ENCODE results near the gene AUTS2.

The AUTS2 gene

DNA sequence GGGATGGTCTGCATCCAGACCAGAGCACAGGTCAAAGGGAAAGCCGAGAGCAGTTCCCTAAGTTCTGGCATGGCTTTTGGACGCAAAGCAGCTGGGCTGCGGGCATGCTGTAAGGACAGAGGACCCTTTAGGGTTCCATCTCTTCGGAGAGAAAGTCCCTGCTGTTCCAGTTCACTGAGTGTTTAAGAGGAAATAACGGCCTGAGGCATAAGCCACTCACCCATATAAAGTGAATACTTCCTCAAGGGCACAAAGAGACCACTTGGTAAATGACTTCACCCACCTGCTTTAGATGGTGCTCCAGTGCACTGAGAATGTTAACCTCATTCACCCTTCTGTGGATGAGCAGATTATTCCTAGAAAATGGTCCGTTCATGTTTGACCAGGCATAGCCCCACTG is 946.9 kb downstream of the AUTS2 start:
- no peak for FAIRE-seq

DNA sequence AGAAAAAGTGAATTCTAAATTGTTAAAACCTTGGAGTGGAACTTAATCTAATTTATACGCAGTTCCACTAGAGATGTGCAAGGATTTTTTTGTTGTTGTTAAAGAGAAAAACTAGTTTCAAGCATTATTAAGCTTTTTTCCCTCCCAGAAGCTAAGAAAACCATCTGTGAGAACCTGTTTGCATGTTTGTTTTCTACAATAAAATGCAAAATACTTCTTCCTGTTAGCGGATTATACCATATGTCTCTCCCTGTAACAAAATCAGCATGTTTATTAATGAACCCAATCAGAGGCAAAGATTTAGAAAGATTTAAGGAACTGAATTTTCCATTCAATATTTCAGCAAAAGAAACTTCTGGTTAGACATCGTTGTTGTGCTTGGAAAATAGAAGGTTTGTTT is 953.9 kb downstream of the AUTS2 start:
- no peak for DNase-seq (ENCODE audit: extremely low spot score, insufficient read length, low read depth)
- no peak for FAIRE-seq

More for the DNA sequence above, 946.9 kb downstream of the AUTS2 start:
- no peak for DNase-seq (ENCODE audit: extremely low spot score, insufficient read length, low read depth)

DNA sequence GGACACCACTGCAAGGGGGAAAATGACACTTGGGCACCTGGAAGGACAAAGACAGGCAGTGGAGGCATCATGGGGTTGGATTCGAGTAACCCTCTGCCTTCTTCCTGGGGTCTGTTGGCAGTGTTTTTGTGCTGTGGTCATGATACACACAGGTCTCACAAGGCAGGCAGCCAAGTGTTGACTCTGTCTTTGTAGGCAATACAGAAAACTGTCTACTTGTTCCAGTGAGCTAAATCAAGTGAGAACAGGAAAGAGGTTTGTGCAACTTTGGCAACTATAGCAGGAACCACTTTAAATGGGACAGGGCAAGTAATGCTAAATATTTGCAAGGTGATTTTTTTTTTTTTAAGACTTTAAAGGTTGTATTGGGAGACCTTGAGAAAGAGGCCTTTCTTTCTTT is 955.1 kb downstream of the AUTS2 start:
- FAIRE-seq, result no peak
- no peak for DNase-seq (ENCODE audit: extremely low spot score, insufficient read length, low read depth)

DNA sequence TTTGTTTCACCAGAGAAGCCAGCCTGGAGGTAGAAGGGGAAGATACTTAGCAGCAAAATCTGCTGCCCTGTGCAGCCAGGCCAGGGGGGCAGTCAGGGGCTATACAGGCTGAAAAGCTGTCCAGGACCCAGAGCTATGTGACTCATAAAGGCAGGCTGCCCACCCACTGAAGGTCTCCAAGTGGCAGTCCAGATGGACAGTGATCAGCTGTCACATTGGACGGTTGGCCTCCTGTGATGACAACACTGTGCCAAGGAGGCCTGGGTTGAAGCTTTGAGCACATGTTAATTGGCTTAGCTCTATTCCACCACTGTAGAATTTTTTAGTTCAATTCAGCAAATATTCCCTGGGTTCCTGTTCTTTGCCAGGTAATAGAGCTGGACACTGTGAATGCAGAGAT is 956.4 kb downstream of the AUTS2 start:
- DNase-seq (ENCODE audit: extremely low spot score, insufficient read length, low read depth) (no peak), FAIRE-seq (no peak)

DNA sequence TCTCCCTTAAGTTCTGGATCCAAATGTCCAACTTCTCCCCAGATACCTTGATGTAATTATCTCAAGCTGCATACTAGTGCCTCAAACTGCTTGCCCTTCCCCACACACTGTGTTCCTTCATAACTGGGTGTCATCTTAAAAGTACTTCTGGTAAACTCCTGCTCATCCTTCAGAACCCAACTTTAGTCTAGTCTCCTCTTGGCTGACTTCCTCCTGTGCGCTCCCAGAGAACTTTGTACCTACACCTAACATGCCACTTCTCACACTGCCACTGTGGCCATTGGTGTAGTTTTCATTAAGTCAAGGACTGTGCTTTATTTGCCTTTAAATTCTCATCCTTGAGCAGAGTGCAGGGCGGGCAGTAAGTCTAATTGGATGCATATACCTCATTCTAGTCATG is 958.5 kb downstream of the AUTS2 start:
- DNase-seq (ENCODE audit: extremely low spot score, insufficient read length, low read depth) (no peak), FAIRE-seq (no peak)

DNA sequence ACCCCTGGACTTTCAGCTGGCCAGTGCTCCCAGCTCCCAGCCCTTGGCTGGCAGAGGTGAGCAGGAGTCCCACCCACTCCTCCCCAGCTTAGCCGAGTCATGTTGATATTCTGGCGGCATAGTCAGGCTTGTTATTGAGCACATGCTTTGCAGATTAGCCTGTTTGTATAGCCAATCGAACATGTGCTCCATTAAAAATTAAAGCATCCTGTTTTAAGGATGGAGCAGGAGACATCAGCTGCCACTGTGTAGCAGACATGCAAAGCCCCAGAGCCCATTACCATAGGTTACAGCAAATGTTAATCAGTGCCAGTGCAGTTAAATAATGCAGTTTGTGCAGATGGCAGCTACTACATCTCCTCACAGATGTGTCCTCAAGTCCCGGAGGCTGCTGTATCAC is 959.1 kb downstream of the AUTS2 start:
- FAIRE-seq (no peak), DNase-seq (ENCODE audit: extremely low spot score, insufficient read length, low read depth) (no peak)

DNA sequence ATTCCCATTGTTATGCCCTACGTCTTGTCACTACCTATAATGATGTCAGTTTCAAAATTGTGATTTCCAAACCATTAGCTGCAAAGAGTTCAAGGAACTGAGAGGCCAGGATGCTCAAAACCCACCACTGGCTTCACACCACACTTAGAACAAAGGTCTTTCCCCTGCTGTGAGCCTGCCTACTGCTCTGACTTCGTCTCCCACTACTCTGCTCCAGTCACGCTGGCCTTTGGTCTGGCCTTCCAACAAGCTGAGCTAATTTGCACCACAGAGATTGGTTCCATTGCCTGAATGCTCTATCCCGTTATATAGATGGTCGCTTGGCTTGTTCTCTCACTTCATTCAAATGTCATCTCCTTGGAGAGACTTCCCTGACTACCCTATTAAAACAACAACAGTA is 961.5 kb downstream of the AUTS2 start:
- FAIRE-seq (no peak), DNase-seq (ENCODE audit: extremely low spot score, insufficient read length, low read depth) (no peak)

DNA sequence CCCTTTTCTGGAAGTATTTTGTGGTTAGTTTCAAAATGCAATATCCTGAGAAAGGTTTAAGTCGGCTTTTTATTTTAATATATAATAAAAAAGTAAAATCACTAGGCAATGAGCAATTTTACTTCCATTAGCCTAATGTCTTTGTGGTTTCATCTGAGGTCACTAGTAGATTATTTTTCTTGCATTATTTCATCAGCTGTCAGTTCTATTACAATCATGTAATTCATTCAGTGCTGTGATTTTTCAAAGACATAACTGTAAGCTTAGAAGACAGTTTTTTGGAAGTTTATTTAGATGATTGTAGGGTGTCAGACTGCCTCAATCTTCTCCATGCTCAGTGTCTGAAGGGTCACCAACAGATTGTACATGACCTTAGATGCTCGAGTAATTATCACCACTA is 965.7 kb downstream of the AUTS2 start:
- FAIRE-seq (no peak), DNase-seq (ENCODE audit: extremely low spot score, insufficient read length, low read depth) (no peak)

DNA sequence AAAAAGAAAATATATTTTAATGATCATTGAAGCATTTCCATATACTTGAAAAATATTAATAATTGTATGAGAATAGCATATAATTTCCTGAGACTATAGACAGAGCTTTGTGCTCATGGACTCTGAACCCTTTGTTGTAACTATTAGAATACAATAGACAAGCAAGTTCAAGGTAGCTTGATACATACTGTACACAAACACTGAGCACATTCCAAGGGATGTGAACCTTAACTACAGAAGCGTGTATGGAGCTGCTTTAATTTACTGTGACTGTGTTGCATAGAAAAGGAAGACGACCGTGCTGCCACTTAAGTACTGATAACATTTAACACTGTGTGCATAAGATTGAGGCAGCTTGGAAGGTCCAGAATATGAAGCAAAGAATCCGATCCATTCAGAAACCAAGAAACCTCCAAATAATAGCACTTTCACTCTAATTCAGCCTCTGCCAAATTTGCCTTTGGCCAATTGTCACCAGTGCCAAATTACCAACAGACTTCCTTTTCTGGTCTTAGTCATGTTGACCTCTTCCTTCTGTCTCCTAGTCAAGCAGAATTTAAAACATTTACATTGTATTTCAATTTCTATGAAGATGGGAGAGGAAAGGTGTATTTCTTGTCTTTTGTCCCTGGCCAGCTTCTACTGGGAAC is 967.6 kb downstream of the AUTS2 start:
- no peak for FAIRE-seq

DNA sequence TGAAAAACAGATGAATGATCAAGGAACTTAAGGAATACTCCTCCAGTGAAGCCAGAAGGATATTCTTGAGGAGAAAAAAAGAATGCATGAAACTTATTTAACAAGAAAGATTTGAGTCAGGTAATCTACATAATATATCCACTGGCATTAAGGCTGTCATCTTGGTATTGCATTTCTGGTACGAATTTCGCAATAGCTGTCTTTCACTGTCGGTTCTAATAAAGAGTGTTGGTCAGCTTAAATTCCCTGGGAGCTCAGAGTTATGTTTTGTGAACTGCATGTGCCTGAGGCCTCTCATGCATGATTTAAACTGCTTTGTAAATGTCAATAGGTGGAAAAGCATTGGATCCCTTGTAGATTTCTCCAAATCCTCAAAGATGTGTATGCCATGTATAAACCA is 968.4 kb downstream of the AUTS2 start:
- FAIRE-seq (no peak), DNase-seq (ENCODE audit: extremely low spot score, insufficient read length, low read depth) (no peak)

More for the DNA sequence above, 967.6 kb downstream of the AUTS2 start:
- no peak for DNase-seq (ENCODE audit: extremely low spot score, insufficient read length, low read depth)

DNA sequence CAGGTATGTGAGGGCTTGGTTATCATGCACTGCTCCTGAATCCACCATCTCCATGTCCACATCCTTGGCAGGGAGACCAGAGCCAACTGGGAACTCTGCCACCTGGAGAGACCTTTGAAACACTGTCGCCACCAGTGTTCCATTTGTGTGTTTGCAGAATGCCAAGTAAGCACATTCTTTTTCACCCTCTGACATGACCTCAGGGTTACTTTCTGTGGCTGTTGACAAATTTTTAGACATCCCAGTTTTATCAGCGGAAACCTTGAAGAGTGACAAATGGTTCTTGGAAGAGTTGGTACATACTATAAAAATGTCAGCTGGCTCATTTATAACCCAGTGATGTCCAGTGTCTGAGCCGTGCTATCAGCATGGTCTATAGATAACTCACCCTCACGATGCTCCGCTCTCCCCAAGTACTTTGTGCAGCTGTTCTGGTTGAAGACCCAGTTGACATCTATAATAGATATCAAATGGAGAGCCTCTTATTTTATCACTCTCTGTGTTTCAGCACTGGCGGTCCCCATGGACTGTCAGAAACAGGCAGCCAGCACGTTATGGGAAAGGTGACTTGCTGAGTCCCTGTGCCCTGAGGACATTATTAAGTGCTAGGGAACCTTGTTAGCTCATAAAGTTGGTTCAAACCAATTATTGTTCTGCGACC is 970.5 kb downstream of the AUTS2 start:
- DNase-seq (ENCODE audit: extremely low spot score, insufficient read length, low read depth), result no peak

DNA sequence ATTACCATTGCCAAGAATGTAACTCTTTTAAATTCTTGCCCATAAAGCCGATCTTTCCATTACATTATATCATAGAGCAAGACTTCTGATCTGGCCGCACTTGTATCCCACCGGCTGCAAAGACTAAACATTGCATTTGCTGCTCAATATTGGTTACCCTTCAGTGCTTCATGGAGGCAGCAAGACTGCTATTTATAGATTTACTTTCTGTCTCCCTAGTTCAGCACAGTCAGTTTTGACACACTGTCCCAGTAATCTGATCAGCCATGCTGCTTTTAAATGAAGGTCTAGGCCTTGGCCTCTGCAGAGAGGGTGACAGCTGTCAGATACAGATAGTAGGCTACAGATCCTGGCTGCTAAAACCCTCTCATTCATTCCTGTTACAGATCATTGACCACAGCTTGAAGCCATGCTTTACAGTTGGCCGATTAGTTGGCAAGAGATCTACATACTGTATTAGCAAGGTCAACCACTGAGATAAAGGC is 971.1 kb downstream of the AUTS2 start:
- FAIRE-seq, result no peak
- no peak for DNase-seq (ENCODE audit: extremely low spot score, insufficient read length, low read depth)

More for the DNA sequence above, 970.5 kb downstream of the AUTS2 start:
- no peak for FAIRE-seq

DNA sequence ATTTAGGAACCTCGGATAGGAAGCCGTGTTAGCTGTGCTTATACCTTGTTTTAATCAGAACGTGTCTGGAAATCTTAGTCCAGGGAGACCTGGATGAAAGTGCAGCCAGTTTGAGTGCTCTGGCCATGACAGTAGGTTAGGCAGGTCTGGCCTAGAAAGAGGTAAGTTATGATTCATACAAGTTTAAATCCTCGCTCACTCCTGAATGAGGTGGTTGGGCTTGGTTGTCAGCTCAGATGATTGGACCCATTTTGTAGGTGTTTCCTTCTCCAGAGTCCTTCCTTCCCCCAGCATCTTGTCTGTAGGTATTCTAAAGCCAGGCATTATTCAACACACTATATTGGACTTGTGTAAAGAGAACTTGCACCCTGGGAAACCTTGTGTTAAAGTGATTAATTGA is 971.8 kb downstream of the AUTS2 start:
- DNase-seq (ENCODE audit: extremely low spot score, insufficient read length, low read depth), result no peak
- no peak for FAIRE-seq

DNA sequence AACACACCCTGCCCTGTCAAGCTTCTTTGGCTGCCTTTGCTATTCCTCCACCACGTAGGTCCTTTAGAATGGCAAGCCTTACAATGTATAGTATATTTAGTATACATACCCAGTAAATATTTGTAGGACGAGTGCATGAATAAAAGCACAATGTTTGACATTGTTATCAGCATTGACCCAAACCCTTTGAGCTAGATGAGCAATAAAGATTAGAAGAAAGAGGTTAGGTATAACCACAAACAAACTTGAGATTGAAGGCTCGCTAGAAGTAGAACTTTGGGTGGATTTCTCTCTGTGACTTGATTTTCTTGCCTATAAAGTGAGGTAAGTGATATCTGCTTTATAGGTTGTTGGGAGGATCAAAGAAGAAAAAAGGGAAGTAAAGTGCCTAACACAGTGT is 972.7 kb downstream of the AUTS2 start:
- DNase-seq (ENCODE audit: extremely low spot score, insufficient read length, low read depth) (no peak), FAIRE-seq (no peak)

DNA sequence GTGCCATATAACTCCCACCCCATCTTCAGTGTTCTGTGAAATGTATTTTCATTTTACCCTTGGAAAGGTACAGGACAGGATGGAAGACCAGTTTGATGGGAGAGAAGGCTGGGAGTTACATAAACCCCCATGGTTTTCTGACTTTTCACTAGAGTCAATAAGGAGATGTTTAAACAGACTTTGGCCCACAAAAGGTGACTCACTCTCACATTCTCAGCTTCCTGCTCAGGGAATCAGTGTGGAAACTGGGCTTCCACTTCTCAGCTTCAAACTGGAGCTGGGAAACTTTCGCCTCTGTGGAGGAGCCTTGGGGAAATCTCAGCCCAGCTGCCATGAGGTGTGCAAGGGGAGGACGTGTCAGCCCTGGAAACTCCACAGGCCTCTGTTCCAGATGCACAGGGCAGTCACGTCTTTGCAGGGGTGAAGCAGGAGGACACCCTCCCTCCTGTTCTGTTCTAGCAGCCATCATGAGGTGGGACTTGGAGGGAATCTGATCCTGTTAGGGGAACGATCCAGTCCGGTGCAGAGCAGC is 973.2 kb downstream of the AUTS2 start:
- DNase-seq (ENCODE audit: extremely low spot score, insufficient read length, low read depth) (no peak), FAIRE-seq (no peak)

DNA sequence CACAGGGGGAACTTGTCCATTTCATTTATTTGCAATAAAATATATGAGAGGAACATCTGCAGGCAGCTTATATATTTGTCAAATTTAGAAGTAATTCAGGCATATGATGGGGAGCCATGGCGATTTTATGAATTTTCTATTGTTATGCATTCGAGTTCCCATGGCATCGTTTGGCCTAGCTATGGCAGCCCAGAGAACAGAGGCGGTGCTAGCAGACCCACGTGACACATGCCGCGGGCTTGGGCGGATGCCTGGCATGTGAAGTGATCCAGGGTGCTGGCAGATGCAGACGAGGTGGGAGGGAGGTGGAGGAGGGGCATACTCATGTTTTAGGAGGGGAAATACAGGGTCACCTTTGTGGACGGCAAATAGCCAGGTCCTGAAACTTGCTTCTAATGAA is 973.7 kb downstream of the AUTS2 start:
- DNase-seq (ENCODE audit: extremely low spot score, insufficient read length, low read depth), result no peak
- no peak for FAIRE-seq

DNA sequence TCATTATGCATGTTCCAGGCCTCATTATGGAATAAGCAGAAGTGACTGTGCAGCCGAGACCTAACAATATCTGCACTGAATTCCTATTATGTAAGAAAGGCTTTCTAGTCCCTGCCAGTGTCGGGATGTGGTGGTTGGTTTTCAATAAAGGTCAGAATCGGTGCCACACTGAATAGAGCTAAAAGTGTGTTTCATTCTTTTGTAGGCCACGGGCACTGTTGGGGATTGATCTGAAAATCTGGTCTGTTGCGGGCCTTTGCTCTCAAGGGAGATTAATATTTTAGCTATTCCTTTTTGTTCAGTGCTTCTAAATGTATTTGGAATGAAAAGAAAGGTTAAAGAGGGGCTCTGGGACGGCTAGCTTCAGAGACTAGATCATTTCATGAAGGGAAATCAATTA is 974.3 kb downstream of the AUTS2 start:
- no peak for DNase-seq (ENCODE audit: extremely low spot score, insufficient read length, low read depth)
- no peak for FAIRE-seq

DNA sequence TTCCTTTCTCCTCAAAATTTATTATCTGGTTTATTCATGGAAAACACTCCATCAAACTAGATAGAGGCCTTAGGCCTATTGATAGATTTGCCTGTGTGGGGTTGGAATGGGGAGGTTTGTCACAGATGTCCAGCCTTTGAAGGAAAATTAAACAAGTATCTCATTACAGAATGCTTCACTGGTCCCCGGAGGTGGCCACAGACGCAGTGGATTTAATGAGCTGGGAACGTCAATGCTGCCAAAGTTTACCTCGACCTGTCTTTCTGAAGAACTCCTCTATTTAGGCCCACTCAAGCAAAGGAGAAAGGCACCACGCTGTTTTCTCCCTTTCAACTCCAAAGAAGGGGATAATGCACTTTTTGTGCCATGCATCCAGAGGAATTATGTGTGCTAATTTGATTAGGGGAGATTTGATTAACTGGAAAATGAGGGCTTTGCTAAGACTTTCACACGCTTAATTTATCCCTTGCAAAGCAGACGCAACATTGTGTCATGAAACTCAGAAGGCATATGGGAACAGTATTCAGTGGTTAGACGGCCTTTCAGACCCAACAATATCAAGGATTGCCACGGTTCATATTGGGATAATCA is 974.9 kb downstream of the AUTS2 start:
- DNase-seq (ENCODE audit: extremely low spot score, insufficient read length, low read depth), result no peak
- FAIRE-seq, result no peak

DNA sequence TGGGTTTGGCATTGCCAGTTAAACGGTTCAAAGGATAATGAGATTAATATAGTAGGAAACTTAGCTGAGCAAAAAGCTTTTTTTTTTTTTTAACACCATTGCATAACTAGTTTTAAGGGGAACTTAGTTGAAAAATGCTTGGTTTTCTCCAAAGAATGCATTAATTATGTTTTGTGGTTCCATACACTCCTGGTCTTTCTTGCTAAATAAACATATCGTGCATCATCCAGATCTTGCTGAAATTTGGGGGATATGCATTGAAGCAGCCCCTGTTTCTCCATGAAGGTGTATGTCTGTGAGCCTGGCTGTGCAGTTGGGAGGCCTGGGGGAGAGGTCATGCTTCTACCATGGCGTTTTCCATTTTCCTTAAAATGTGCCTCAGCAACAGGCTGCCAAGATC is 975.4 kb downstream of the AUTS2 start:
- no peak for DNase-seq (ENCODE audit: extremely low spot score, insufficient read length, low read depth)
- no peak for FAIRE-seq

DNA sequence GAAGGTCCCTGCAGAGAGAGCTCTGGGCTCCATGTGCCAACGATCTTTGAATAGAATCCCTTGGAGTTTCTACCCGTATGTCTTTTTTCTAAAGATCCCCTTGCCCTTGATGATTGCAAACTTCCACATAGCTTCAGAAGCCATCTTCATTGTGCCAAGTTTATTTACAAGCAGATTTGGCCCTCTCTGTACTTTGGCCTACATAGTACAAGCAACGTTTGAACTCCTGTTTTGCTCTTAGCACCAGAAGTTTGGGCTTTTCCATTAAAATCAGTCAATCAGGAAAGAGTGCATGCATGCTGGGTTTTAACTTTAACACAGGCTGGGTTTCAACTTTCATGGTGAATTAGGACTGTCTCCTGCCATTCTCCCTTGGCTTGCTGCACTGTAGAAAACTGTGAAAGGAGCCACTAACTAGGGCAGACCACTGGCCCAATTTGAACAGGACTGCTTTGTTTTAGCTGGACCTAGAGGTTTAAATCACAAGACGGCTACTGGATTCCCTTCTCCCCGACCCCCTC is 976.1 kb downstream of the AUTS2 start:
- FAIRE-seq (no peak), DNase-seq (ENCODE audit: extremely low spot score, insufficient read length, low read depth) (no peak)
